SH-SY5Y (cell line): ENCODE results near the gene PARD3.

Experiments
- GATA2 ChIP-seq: IDR thresholded peaks from 2 replicates; pipeline ENCODE4 v1.6.1; 2011; ENCODE audit warnings: mild to moderate bottlenecking, low read depth, low read length
- GATA3 ChIP-seq: IDR thresholded peaks from 2 replicates; pipeline ENCODE4 v1.6.1; 2011; ENCODE audit warnings: low read depth, mild to moderate bottlenecking, low read length, moderate library complexity

GRCh38 chr10:34081948-34082347 is 733.1 kb downstream of the PARD3 start:
- no peak for TF ChIP-seq GATA3
- TF ChIP-seq GATA2: no peak
